GM18519 (cell line): ENCODE measurements around the gene PDLIM7.

Experiments used
- ATAC-seq: cut with Tn5 transposase; IDR thresholded peaks from one replicate; pipeline ENCODE4 v1.9.1; 2021; ENCODE audit warnings: mild to moderate bottlenecking, moderate library complexity; ENCODE audit not compliant: unreplicated experiment, low FRiP score

Gene PDLIM7

DNA sequence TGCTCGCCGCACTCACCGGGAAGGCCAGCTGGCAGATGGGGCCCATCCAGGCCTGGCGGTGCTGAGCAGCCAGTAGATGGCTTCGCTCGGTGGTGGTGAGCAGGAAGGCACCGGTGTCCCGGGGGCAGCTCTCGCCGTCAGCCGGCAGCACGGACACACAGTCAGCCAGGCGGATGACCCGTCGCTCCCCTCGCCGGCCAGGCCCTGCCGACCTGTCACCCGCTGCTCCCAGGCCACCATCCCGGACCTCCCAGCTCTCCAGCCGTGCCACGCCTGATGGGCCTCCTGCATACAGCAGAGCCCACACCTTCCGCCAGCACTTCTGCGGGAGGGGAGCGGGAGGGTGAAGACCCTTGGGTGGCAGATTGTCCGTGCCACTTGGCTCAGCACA is 10.8 kb upstream of the PDLIM7 start:
- no peak for ATAC-seq

DNA sequence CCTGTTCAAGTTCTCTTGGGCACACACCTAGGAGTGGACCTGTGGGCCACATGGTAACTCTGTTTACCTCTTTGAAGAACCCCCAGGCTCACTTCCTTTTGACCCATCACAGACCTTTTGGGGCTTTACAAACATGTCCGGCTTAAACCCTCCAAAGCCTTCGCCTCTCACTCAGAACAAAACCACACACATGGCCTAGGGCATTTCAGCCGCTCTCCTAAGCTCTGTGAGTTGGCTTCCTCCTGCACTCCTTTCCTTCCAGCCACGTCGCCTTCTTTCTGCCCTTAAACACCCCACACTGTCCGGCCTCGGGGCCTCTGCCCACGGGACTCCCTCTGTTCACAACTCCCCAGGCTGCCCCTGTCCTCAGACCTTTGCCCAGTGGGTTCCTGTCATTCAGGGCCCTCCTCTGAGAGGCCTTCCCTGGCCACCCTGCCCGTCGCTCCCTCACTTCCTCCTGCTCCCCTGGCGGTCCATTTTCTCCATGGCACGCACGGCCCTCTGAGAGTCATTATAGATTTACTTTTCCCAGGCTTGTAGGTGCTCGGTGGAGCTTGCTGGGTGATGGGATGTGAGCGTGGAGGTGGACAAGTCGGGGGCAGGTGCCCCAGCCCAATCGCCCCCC is 10.3 kb upstream of the PDLIM7 start:
- ATAC-seq: no peak

DNA sequence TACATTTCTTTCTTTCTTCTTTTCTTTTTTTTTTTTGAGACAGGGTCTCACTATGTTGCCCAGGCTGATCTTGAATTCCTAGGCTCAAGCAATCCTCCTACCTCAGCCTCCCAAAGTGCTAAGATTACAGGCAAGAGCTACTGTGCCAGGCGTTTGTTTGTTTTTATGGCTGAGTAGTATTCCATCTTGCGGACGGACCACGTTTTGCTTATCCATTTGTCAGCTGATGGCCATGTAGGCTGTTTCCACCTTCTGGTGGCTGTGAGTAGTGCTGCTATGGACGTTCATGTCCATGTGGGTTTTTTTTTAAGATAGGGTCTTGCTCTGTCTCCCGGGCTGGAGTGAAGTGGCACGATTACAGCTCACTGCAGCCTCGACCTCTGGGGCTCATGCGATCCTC is 9.8 kb upstream of the PDLIM7 start:
- ATAC-seq: no peak

DNA sequence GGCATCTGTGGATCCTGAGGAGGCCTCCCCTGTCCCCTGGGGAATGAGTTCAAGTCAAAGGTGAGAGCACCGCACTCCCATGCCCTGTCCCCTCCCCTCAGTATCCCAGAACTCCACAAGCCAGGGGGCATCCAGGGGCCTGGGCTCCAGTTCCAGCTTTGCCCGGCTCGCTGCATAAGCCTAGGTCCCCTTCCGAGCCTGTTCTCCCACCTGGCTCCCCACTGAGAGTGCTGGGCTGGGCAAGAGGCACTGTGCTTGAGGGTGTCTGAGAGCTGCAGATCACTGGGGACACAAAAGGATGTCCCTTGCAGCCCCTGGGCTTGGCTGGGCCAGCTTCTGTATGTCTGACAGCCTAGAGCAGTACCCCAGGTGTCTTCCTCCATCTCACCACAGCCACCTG is 7.7 kb upstream of the PDLIM7 start:
- no peak for ATAC-seq

DNA sequence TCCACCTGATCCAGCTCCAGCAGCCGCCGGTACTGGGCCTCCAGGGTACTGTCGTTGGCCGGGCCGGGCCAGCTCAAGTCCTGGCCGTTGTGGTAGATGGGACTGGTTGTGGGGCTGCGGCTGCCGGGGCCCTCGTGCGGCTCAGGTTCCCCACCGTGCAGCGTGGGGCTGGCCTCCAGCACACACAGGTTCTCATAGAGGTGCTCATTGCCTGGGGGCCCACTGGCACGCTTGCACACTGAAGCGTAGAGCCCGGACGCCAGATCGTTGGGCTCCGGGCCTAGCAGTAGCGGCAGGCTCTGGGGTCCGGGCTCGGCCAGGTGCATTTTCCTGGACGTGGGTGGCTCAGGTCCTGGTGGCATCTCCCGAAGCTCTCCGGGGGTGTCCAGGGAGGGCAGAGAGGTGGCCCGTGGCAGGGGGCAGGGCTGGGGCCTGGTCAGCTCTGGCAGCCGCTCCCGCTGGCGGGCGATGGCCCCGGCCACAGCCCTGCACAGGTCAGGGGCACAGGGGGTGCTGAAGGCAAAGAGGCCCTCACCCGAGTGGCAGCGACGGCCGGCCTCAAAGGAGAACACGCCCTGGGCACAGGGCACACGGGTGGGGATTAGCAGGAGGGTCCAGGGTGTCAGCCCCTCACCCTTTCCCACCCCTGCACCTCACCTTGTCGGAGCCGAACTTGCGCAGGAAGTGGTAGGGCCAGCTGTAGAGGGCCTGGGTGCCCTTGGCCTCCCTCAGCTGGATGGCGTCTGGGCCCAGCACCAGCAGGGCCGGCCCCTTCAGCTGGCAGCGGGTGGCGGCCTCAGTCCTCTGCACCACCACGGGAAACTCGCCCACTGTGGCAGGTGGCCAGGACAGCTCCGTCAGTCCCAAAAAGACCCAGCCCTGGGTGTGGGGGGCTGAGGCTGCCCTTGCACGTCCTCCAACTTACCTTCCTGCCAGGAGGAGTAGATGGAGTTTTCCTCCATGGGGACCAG is 7.0 kb upstream of the PDLIM7 start:
- no peak for ATAC-seq

DNA sequence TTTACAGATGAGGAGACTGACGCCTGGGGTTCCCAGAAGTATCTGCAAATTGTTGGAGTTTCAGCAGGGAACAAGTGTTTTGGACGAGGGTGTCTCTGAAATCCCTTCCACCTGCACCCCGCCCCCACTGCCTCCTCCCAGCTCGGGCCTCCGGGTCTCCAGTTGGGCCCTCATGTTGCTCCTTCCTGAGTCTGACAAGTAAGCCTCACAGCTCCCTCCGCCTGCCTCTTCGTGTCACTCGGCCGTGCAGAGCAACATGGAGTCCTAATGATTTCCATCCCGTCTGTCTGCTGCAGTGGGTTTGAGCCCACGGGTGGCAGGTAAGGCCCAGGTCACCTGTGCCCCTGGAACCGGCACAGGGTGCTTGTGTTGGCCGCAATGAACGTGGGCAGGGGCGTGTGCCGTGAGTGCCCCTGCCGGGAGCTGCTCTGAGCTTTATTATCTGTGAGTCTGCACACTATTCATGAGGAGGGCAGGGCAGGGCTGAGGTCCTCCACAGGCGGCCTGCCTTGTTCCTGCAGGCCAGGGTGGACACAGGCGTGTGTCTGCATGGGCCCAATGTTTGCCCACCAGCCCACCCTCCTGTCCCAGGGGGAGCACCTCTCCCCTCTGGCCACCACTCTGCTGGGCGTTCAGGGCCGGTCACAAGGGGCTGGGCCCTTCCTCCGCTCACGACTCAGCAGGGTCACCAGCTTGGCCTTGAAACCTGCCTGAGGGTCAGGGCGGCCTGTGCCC is 6.1 kb upstream of the PDLIM7 start:
- no peak for ATAC-seq

DNA sequence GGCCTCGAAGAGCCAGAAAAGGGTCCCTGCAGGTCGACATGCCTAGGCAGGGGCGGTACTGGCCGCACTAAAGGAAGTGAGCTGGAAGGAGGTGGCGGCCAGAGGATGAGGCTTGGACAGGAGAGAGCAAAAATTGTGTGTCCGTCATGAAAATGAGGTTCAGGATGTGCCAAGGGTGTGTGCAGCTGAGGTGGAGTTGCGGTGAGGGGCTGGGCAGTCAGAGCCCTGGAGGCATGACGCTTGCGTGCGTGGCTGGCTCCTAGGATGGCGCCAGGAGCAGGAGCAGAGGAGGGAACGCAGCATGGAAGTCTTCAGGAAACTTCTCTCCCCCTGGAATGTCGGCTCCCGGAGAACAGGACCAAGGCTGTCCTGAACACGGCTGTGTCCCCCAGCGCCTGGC is 5.5 kb upstream of the PDLIM7 start:
- no peak for ATAC-seq

DNA sequence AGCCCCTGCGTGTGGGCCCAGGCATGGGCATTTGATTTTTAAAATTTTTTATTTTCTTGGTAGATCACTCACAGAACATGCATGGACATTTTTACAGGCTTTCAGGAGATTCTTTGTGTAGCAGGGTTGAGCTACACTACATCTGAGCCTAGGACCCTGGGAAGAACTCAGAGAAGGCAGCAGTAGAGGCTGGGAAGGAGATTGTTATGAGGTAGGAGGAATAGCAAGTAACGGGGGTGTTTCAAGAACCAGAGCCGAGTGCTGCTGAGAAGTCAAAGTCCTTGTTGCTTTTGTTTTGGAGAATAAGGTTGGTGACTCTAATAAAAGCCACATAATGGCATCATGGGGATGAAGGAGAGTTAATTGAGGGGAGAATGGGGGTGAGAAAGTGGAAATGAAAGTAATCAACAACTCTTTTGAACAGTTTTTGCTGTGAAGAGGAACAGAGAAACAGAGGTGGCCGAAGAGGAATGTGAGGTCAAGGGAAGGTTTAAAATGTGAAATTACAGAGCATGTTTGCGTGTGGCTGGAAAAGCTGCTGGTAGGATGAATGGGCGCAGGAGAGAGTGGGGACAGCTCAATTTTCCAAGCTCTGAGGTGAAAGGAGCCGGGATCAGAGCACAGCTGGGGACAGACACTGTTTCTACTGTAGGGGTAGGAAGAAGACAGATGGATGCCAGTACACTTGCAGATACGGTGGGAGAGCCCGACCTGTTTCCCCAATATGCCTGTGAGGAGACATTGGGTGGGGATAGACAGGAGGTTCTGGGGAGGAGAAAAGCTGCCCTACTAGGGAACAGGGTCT is 4.7 kb upstream of the PDLIM7 start:
- ATAC-seq: no peak

DNA sequence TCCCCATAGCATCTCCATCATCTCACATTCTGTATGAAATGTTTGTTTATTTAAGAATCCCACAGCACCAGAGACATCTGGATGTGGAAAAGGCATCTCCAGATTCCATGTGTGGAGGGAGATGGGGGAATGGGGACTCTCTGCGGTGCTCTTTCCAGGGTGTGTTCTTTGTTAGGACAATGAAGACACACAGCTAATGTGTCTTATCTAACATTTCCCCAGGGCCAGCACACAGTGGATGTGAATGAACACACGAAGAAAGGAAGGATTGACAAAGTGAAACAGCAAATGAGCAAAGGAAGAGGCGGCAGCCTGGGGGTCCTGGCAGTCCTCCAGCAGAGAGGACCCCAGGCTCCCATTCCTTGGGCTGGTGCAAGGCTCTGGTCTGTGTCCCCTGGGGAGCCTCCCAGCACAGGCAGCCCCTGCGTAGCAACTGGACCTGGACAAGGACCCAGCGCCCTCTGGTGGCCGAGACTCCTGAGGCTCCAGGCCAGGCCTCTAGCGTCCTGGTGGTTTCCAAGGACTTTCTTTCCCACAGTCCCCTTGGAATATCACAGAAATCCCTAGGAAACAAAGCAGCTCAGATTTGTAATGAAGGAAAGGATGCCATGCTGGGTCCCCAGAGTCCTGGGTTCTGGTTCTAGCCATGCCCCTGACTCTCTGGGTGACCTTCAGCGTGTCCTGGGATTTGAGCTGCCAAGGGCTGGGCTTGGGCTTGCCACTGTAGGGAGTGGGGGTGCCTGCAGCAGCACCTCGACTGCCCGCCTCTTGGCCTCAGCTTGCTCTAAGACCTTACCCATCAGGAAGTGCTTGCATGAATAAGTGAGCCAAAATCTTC is 3.5 kb upstream of the PDLIM7 start:
- no peak for ATAC-seq

DNA sequence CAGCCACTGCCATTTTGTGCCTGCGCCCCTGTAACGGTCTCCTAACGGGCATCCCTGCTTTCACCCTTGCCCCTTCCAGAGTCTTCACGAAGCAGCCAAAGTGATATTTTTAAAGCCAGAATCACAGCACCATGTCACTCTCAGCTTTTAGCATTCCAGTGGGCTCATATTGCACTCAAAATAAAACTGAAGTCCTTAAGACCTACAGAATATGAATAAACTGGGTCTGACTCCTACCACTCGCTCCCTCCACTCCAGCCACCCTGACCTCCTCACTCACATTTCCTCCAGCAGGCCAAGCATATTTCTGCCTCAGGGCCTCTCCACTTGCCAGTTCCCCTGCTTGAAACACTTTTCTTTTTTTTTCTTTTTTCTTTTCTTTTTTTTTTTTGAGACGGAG is 2.4 kb upstream of the PDLIM7 start:
- no peak for ATAC-seq

DNA sequence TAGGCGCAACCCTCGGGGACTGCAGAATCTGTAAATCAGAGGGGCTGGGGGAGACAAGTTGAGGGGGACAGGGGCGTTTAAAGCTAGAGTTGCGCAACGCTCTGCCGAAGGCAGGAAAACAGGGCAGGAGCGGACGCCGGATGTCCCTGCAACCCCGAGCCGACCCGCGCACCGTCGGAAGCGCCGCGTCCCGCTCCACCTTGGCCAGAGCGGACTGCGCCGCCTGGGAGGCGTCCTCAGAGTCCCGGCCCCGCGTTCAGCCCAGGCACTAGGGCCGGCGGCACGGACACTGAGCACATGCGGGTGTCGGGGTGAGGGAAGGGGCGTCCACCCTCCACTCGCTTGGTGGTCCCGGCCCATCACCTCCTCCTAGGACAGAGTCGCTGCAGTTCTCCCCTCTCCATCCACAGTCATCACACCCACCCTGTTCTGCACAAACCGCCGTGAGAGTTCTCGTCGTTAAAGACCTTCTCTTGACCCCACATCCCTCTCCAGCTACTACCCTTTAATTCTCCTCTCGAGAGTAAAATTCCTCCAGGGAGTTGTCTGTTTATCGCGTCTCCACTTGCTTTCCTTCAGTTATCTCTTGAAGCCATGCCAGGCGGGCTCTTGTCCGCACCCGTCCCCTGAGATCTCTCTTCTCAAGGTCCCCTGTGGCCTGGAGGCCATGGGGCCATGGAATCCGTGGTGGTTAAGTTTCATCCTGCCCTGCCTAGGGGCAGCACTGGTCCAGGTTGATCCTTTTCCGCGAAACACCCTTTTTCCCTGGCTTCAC is 796 bp upstream of the PDLIM7 start:
- no peak for ATAC-seq

DNA sequence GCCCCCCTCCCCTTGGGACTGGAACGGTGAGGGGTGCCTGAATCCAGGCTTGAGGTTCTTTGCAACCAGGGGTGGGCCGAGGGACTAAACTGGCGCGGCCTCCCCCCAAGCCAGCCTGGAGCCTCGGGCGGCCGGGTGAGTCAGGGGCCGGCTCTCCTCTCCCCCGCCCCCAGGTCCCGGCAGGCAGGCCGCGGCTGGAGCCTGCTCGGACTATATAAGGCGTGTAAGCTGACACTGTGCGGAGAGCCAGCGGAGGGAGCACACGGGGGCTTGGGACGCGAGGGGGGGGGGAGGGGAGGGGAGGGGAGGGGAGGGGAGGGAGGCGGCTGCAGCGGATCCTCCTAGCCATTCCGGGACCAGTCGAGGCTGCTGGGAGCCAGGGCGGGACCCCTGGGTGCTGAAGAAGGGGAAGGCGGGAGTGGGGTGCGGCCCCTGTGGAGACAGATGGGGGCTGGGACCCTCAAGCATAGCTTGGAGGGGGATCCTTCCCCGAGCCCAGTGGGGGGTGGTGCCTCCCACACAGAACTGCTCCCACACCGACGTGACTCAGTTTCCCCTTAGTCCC is 595 bp downstream of the PDLIM7 start:
- ATAC-seq: peak; percentile 7

DNA sequence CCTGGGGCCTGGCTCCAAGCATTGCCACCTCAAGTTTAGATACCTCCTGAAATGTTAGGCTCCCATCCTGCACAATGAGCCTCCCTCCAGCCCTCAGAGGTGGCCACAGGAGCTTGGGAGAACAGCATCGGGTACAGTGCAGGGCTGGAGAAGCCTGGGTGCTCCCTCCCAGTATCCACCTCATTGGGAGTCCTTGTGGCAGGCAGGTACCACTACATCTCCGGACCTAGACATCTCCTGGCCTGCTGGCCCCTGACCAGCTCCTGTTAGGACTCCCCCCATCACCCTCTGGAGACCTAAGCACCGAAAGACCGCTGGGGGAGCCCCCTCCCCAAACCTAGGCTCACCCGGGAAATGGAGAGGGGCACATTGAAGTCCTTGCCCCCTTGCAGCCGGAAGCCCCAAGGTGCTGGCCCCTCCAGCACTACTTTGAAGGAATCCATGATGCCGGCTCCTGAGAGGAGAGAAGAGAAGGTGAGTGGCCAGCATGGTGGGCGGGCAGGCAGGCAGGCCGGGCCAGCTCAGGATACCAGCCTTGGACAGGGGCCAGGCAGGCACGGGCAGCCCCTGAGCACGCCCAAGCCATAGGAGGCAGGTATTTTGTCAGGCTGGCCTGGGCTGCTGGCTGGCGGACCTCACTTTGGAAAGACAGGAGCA is 1.2 kb downstream of the PDLIM7 start:
- ATAC-seq: no peak

DNA sequence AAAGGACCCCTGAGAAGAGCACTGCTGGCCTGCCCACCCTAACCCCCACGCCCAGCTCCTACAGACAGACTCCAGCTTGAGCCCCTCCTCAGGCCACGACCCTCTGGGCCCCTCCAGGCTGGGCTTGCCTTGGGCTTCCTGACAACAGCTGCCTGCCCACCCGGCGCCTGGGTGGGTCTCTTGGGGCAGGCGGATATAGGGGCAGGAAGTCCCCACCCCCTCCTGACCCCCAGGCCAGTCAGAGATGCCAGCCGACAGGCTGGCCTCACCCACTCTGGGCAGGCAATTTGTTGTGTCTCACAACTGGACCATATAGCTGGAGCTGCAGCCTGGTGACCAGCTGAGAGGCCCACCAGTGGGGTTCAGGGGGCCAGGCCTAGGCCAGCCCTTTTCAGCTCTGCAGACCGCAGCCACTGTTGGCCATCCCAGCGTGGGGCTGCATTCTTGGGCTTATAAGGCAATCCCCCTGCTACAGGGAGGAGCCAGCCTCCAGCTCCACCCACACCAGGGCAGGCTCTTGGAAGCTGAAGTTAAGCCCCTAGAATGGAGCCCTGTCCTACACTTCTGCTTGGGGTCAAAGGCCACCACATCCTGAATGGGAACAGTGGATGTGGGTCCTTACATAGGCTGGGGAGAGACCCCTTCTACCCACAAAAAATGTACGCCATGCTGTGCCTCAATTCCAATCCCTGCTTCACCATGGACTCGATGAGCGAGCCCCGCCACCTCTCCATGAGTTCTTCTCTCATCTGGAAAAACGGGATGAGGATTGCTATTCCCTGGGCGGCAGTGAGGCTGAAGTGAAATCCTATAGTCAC is 2.0 kb downstream of the PDLIM7 start:
- ATAC-seq: no peak

DNA sequence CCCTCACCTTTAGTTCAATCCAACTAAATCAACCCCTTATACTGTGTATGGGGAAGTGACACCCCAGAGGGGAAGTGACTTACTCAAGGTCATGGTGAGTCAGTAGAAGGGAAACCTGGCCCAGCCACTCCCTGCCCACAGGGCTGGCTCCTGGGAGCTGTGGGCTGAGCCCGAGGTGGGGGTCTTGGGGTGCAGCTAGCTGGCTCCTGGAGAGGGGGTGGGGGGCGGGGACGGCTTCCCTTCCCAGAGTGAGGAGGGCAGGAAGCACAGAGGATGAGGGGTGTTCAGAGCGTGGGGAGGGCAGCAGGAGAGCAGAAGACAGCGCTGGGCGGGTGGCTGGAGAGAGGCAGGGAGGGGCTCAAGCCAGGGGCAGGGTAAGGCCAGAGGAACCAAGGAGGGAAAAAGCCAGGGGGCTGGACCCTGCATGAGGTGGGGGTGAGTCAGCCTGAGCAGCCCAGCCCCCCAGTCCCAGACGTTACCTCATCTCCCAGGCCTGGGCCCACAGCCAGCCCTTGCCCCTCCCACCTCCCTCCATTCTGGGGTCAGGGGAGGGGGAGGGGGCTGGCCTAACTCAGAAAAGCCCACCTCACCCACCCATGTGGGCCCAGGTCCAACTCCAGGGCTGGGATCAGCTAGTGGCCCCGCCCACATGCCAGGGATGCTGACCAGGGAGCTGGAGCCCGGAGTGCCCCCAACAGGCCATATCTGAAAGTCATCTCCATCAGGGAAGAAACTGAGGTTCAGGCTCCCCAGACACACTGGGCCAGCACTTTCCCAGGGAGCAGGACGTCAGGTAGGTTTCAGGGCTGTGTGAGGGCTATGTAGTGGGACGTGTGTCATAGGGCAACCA is 2.8 kb downstream of the PDLIM7 start:
- ATAC-seq: no peak

DNA sequence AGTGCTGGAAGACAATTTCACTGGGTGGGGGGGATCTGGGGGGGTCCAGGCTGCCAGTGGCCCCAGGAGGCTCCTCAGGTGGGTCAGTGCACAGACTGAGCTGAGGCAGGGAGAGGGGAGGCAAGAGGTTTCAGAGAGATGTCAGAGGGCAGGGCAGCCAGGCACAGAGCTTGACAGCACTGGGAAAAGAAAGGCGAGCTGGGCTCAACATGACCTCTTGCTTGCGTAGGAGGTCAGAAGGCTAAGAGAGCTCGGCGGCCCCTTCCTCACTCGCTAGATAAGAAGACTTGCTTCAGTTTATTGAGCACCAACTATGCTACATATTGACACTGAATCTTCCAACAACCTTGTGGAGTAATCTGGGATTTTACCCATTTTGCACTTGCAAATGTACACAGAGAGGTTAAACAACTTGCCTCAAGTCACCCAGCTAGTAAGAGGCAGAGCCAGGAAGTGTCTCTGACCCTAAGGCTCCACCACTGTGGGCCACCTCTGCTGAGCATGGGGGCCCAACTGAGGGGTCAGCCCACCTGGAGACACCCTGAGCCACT is 3.5 kb downstream of the PDLIM7 start:
- ATAC-seq: no peak
